HEK293 (cell line): Measurements from ENCODE around the gene PFKL.

Experiments used
- CTCF ChIA-PET: fragments of 350-600 bp; formaldehyde crosslinking; extraction: SDS; loops from one replicate; lab custom pipeline; 2021; ENCODE audit warnings: antibody characterized with exemption; lab: Yijun Ruan, JAX
- POLR2A ChIA-PET: fragments of 300-600 bp; formaldehyde crosslinking; extraction: SDS; loops from one replicate; lab custom pipeline; 2020; ENCODE audit warnings: antibody characterized with exemption, inconsistent platforms; lab: Yijun Ruan, JAX
- H3K27ac ChIP-seq: fragments of 200-500 bp; sonication (Bioruptor generic); 2 replicates; pipeline ENCODE4 v1.5.1; 2014; ENCODE audit warnings: low read depth, low read length, control low read depth, inconsistent platforms; ENCODE audit errors: extremely low read depth
- H3K36me3 ChIP-seq, 2 experiments: fragments of 200-500 bp in 1 of 2; sonication (Bioruptor generic) in 1 of 2; 1 replicate in 1 of 2; 2 replicates in 1 of 2; pipeline ENCODE4 v1.5.1; 2014 to 2017; ENCODE audit warnings: inconsistent platforms in 2 of 2, low read length in 2 of 2; ENCODE audit not compliant: control insufficient read depth in 2 of 2, insufficient read depth in 1 of 2
- H3K4me1 ChIP-seq: fragments of 200-500 bp; sonication (Bioruptor generic); 2 replicates; pipeline ENCODE4 v1.5.1; 2014; ENCODE audit warnings: mild to moderate bottlenecking, low read length, inconsistent platforms; ENCODE audit not compliant: control insufficient read depth, insufficient read depth
- H3K4me3 ChIP-seq: 2 replicates; pipeline ENCODE4 v1.5.1; 2011; ENCODE audit warnings: low read depth, mild to moderate bottlenecking, control low read depth, low read length, moderate library complexity
- H3K9me3 ChIP-seq: fragments of 200-500 bp; sonication (Bioruptor generic); 2 replicates; pipeline ENCODE4 v1.5.1; 2014; ENCODE audit warnings: low read depth, low read length, inconsistent platforms; ENCODE audit not compliant: control insufficient read depth, insufficient read depth
- SETDB1 ChIP-seq: IDR thresholded peaks from one replicate; pipeline ENCODE4 v1.6.1; 2017; ENCODE audit warnings: mild to moderate bottlenecking, low read length, moderate library complexity, mixed read lengths; ENCODE audit not compliant: insufficient read length
- TSHZ1 ChIP-seq: fragments of 450-650 bp; formaldehyde crosslinking; IDR thresholded peaks from 2 replicates; pipeline ENCODE4 v1.5.1; 2016; ENCODE audit warnings: missing biosample characterization, missing genetic modification characterization, borderline replicate concordance
- ZBTB8A ChIP-seq: fragments of 450-650 bp; formaldehyde crosslinking; IDR thresholded peaks from 2 replicates; pipeline ENCODE4 v1.5.1; 2016; ENCODE audit warnings: missing biosample characterization, missing genetic modification characterization
- ZNF114 ChIP-seq: fragments of 450-650 bp; formaldehyde crosslinking; IDR thresholded peaks from 2 replicates; pipeline ENCODE4 v1.5.0; 2017; ENCODE audit warnings: missing biosample characterization, missing genetic modification characterization
- ZNF174 ChIP-seq: fragments of 450-650 bp; formaldehyde crosslinking; IDR thresholded peaks from 2 replicates; pipeline ENCODE4 v1.5.0; 2017; ENCODE audit warnings: missing biosample characterization, mild to moderate bottlenecking, missing genetic modification characterization
- ZNF239 ChIP-seq: fragments of 450-650 bp; formaldehyde crosslinking; IDR thresholded peaks from 2 replicates; pipeline ENCODE4 v1.5.1; 2016; ENCODE audit warnings: missing biosample characterization, missing genetic modification characterization
- ZNF274 ChIP-seq, 2 experiments: fragments of 200-500 bp in 1 of 2; fragments of 450-650 bp in 1 of 2; sonication (Bioruptor generic) in 1 of 2; formaldehyde crosslinking in 1 of 2; IDR thresholded peaks; 2 replicates each; pipeline versions ENCODE4 v1.5.1 to v1.6.1; 2014 to 2016; ENCODE audit warnings: borderline replicate concordance in 1 of 2, inconsistent platforms in 1 of 2, low read length in 1 of 2, missing biosample characterization in 1 of 2, missing genetic modification characterization in 1 of 2
- ZNF350 ChIP-seq: fragments of 450-650 bp; formaldehyde crosslinking; IDR thresholded peaks from 2 replicates; pipeline ENCODE4 v1.5.0; 2017; ENCODE audit warnings: missing biosample characterization, mild to moderate bottlenecking, missing genetic modification characterization
- ZNF518A ChIP-seq: fragments of 450-650 bp; formaldehyde crosslinking; conservative IDR thresholded peaks from 2 replicates; pipeline ENCODE4 v1.5.1; 2016; ENCODE audit warnings: low read depth, missing biosample characterization, missing genetic modification characterization
- ZNF610 ChIP-seq: fragments of 450-650 bp; formaldehyde crosslinking; IDR thresholded peaks from 2 replicates; pipeline ENCODE4 v1.5.1; 2016; ENCODE audit warnings: missing biosample characterization, missing genetic modification characterization, borderline replicate concordance
- ZNF621 ChIP-seq: fragments of 450-650 bp; formaldehyde crosslinking; IDR thresholded peaks from 2 replicates; pipeline ENCODE4 v1.5.1; 2017; ENCODE audit warnings: missing biosample characterization, missing genetic modification characterization
- ZNF624 ChIP-seq: fragments of 450-650 bp; formaldehyde crosslinking; IDR thresholded peaks from 2 replicates; pipeline ENCODE4 v1.5.1; 2017; ENCODE audit warnings: missing biosample characterization, missing genetic modification characterization
- ZNF654 ChIP-seq: fragments of 450-650 bp; formaldehyde crosslinking; IDR thresholded peaks from 2 replicates; pipeline ENCODE4 v1.5.1; 2016; ENCODE audit warnings: low read depth, missing biosample characterization, missing genetic modification characterization
- ZNF677 ChIP-seq: fragments of 450-650 bp; IDR thresholded peaks from 2 replicates; pipeline ENCODE4 v1.5.0; 2018; ENCODE audit warnings: missing biosample characterization, mild to moderate bottlenecking, missing genetic modification characterization, moderate library complexity
- ZNF747 ChIP-seq: fragments of 450-650 bp; formaldehyde crosslinking; IDR thresholded peaks from 2 replicates; pipeline ENCODE4 v1.5.1; 2016; ENCODE audit warnings: missing biosample characterization, missing genetic modification characterization
- ZNF785 ChIP-seq: fragments of 450-650 bp; formaldehyde crosslinking; IDR thresholded peaks from 2 replicates; pipeline ENCODE4 v1.5.1; 2016; ENCODE audit warnings: missing biosample characterization, missing genetic modification characterization
- ZNF791 ChIP-seq: fragments of 450-650 bp; formaldehyde crosslinking; IDR thresholded peaks from 2 replicates; pipeline ENCODE4 v1.5.1; 2016; ENCODE audit warnings: missing biosample characterization, missing genetic modification characterization
- TF ChIP-seq, protein P1 (sequence below): fragments of 450-650 bp; formaldehyde crosslinking; IDR thresholded peaks from 2 replicates; pipeline ENCODE4 v1.5.1; 2016; ENCODE audit warnings: missing biosample characterization, missing genetic modification characterization
- TF ChIP-seq, protein P2 (sequence below): fragments of 450-650 bp; formaldehyde crosslinking; IDR thresholded peaks from 2 replicates; pipeline ENCODE4 v1.5.1; 2016; ENCODE audit warnings: missing biosample characterization, missing genetic modification characterization
- TF ChIP-seq, protein P3 (sequence below): fragments of 450-650 bp; formaldehyde crosslinking; IDR thresholded peaks from 2 replicates; pipeline ENCODE4 v1.5.1; 2017; ENCODE audit warnings: missing biosample characterization, missing genetic modification characterization

The PFKL gene

GRCh38 chr21:44281801-44282200, 18.1 kb upstream of the PFKL start:
- no peak overlapping the region for H3K4me3 ChIP-seq
- no peak overlapping the region for H3K27ac ChIP-seq
- H3K36me3 ChIP-seq: no peaks in the 10 kb centered on the region
- no peaks in the 10 kb centered on the region for H3K9me3 ChIP-seq
- ChIA-PET POLR2A (no interaction called here), CTCF (no interaction called here)
- H3K4me1 ChIP-seq: no peaks in the 10 kb centered on the region
- TF ChIP-seq, protein P1, sequence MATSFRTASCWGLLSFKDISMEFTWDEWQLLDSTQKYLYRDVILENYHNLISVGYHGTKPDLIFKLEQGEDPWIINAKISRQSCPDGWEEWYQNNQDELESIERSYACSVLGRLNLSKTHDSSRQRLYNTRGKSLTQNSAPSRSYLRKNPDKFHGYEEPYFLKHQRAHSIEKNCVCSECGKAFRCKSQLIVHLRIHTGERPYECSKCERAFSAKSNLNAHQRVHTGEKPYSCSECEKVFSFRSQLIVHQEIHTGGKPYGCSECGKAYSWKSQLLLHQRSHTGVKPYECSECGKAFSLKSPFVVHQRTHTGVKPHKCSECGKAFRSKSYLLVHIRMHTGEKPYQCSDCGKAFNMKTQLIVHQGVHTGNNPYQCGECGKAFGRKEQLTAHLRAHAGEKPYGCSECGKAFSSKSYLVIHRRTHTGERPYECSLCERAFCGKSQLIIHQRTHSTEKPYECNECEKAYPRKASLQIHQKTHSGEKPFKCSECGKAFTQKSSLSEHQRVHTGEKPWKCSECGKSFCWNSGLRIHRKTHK: no peak
- TF ChIP-seq, protein P2, sequence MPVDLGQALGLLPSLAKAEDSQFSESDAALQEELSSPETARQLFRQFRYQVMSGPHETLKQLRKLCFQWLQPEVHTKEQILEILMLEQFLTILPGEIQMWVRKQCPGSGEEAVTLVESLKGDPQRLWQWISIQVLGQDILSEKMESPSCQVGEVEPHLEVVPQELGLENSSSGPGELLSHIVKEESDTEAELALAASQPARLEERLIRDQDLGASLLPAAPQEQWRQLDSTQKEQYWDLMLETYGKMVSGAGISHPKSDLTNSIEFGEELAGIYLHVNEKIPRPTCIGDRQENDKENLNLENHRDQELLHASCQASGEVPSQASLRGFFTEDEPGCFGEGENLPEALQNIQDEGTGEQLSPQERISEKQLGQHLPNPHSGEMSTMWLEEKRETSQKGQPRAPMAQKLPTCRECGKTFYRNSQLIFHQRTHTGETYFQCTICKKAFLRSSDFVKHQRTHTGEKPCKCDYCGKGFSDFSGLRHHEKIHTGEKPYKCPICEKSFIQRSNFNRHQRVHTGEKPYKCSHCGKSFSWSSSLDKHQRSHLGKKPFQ (tag by site-specific recombination): no peak
- TF ChIP-seq ZNF274 (IDR thresholded peaks at IDR 0.05; ENCODE audit: low read length) (no peak), ZNF274 (tag by site-specific recombination; IDR thresholded peaks at IDR 0.05; ENCODE audit: borderline replicate concordance) (no peak), ZNF350 (tag by site-specific recombination) (no peak), ZNF785 (no peak), ZNF791 (tag by site-specific recombination) (no peak), TSHZ1 (tag by site-specific recombination) (no peak)

GRCh38 chr21:44282370-44282769, 17.5 kb upstream of the PFKL start:
- H3K4me1 ChIP-seq: no peaks in the 10 kb centered on the region
- POLR2A ChIA-PET: no interaction called here
- CTCF ChIA-PET: no interaction called here
- no peak for TF ChIP-seq SETDB1
- no peak for TF ChIP-seq ZNF610
- TF ChIP-seq ZBTB8A (tag by site-specific recombination): no peak
- TF ChIP-seq ZNF518A: no peak
- no peak for TF ChIP-seq ZNF621
- no peak for TF ChIP-seq ZNF174
- TF ChIP-seq ZNF624 (tag by site-specific recombination): no peak
- TF ChIP-seq ZNF239 (tag by site-specific recombination): no peak
- TF ChIP-seq, protein P3, sequence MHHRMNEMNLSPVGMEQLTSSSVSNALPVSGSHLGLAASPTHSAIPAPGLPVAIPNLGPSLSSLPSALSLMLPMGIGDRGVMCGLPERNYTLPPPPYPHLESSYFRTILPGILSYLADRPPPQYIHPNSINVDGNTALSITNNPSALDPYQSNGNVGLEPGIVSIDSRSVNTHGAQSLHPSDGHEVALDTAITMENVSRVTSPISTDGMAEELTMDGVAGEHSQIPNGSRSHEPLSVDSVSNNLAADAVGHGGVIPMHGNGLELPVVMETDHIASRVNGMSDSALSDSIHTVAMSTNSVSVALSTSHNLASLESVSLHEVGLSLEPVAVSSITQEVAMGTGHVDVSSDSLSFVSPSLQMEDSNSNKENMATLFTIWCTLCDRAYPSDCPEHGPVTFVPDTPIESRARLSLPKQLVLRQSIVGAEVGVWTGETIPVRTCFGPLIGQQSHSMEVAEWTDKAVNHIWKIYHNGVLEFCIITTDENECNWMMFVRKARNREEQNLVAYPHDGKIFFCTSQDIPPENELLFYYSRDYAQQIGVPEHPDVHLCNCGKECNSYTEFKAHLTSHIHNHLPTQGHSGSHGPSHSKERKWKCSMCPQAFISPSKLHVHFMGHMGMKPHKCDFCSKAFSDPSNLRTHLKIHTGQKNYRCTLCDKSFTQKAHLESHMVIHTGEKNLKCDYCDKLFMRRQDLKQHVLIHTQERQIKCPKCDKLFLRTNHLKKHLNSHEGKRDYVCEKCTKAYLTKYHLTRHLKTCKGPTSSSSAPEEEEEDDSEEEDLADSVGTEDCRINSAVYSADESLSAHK (tag by site-specific recombination): no peak
- no peak for TF ChIP-seq ZNF747 (tag by site-specific recombination)
- no peak for TF ChIP-seq ZNF677 (tag by site-specific recombination)
- TF ChIP-seq ZNF114 (tag by site-specific recombination): no peak
- TF ChIP-seq ZNF654 (tag by site-specific recombination): no peak

More at GRCh38 chr21:44282370-44282769, 17.5 kb upstream of the PFKL start:
- H3K27ac ChIP-seq: no peak overlapping the region
- H3K9me3 ChIP-seq: no peaks in the 10 kb centered on the region
- H3K36me3 ChIP-seq: no peaks in the 10 kb centered on the region
- H3K4me3 ChIP-seq: no peak overlapping the region
